RWPE2 (cell line): ENCODE data around the gene DKK1.

Source experiments
- ATAC-seq: fragments of 200-7000 bp; cut with Tn5 transposase; 3 replicates; pipeline ENCODE4 v1.9.1; 2021; ENCODE audit warnings: low read depth
- DNase-seq: peaks from one replicate; pipeline ENCODE4 v3.0.0-alpha.2; 2020; ENCODE audit warnings: low spot score
- H3K27ac ChIP-seq: fragments of 450-650 bp; 2 replicates; pipeline ENCODE4 v1.5.1; 2017; ENCODE audit warnings: mild to moderate bottlenecking; ENCODE audit not compliant: poor library complexity, severe bottlenecking
- H3K27me3 ChIP-seq: fragments of 250-450 bp; sonication (Bioruptor Pico); 2 replicates; pipeline ENCODE4 v1.5.1; 2021; ENCODE audit warnings: mild to moderate bottlenecking, moderate library complexity; ENCODE audit not compliant: insufficient read depth, poor library complexity, severe bottlenecking
- H3K36me3 ChIP-seq: fragments of 250-450 bp; sonication (Bioruptor Pico); 2 replicates; pipeline ENCODE4 v1.5.1; 2020; ENCODE audit warnings: low read depth, mild to moderate bottlenecking, moderate library complexity
- H3K4me1 ChIP-seq: fragments of 250-450 bp; sonication (Bioruptor Pico); 2 replicates; pipeline ENCODE4 v1.5.1; 2021; ENCODE audit warnings: mild to moderate bottlenecking, moderate library complexity; ENCODE audit not compliant: insufficient read depth, poor library complexity, severe bottlenecking
- H3K4me3 ChIP-seq: fragments of 250-450 bp; sonication (Bioruptor Pico); 2 replicates; pipeline ENCODE4 v1.5.1; 2021; ENCODE audit warnings: mild to moderate bottlenecking, moderate library complexity; ENCODE audit not compliant: severe bottlenecking
- H3K9me3 ChIP-seq: fragments of 250-450 bp; sonication (Bioruptor Pico); 2 replicates; pipeline ENCODE4 v1.5.1; 2021; ENCODE audit warnings: mild to moderate bottlenecking, moderate library complexity; ENCODE audit not compliant: severe bottlenecking
- CTCF ChIP-seq: fragments of 450-650 bp; IDR thresholded peaks from one replicate; pipeline ENCODE4 v1.5.1; 2017; ENCODE audit warnings: mild to moderate bottlenecking, moderate library complexity; ENCODE audit not compliant: poor library complexity, severe bottlenecking

DKK1 gene

GRCh38 chr10:52316001-52316400 is 1.9 kb downstream of the DKK1 start:
- peak overlapping the region; percentile 66 for H3K4me3 ChIP-seq
- H3K27me3 ChIP-seq = no peaks in the 10 kb centered on the region
- H3K9me3 ChIP-seq = no peaks in the 10 kb centered on the region
- no peak for TF ChIP-seq CTCF
- H3K27ac ChIP-seq = peak overlapping the region; percentile 100
- H3K36me3 ChIP-seq = peaks cover 43% of the 10 kb centered on the region
- ATAC-seq (no peak), DNase-seq (no peak)
- peaks cover 29% of the 10 kb centered on the region for H3K4me1 ChIP-seq

GRCh38 chr10:52316500-52316899 is 2.4 kb downstream of the DKK1 start:
- Histone ChIP-seq H3K4me1 (peaks cover 29% of the 10 kb centered on the region), H3K4me3 (peak overlapping the region; percentile 66), H3K36me3 (peaks cover 43% of the 10 kb centered on the region), H3K9me3 (no peaks in the 10 kb centered on the region), H3K27me3 (no peaks in the 10 kb centered on the region), H3K27ac (peak overlapping the region; percentile 100)
- TF ChIP-seq CTCF = no peak
- ATAC-seq (no peak), DNase-seq (no peak)

- no peak for ATAC-seq
- Histone ChIP-seq H3K9me3 (no peaks in the 10 kb centered on the region), H3K4me1 (peaks cover 29% of the 10 kb centered on the region), H3K27me3 (no peaks in the 10 kb centered on the region), H3K36me3 (peaks cover 43% of the 10 kb centered on the region), H3K27ac (peak overlapping the region; percentile 100), H3K4me3 (no peak overlapping the region)
- no peak for TF ChIP-seq CTCF
- no peak for DNase-seq
These were observed 4.1 kb downstream of the DKK1 start for GRCh38 chr10:52318136-52318701.

GRCh38 chr10:52318822-52319464 is 4.9 kb downstream of the DKK1 start:
- H3K36me3 ChIP-seq = peaks cover 43% of the 10 kb centered on the region
- H3K9me3 ChIP-seq = no peaks in the 10 kb centered on the region
- no peaks in the 10 kb centered on the region for H3K27me3 ChIP-seq
- H3K27ac ChIP-seq = peak overlapping the region; percentile 100
- no peak for DNase-seq
- TF ChIP-seq CTCF = no peak
- ATAC-seq = peak; percentile 74
- no peak overlapping the region for H3K4me3 ChIP-seq
- H3K4me1 ChIP-seq = peaks cover 29% of the 10 kb centered on the region

GRCh38 chr10:52319926-52320325 is 5.8 kb downstream of the DKK1 start:
- Histone ChIP-seq H3K27me3 (no peaks in the 10 kb centered on the region), H3K4me1 (peaks cover 29% of the 10 kb centered on the region), H3K36me3 (peaks cover 43% of the 10 kb centered on the region), H3K4me3 (no peak overlapping the region), H3K27ac (peak overlapping the region; percentile 100), H3K9me3 (no peaks in the 10 kb centered on the region)
- ATAC-seq = no peak
- TF ChIP-seq CTCF = no peak
- DNase-seq = no peak
